GM19023 (cell line): Measurements from ENCODE around the gene JAM3.

Source experiments
- ATAC-seq: cut with Tn5 transposase; IDR thresholded peaks from one replicate; pipeline ENCODE4 v1.9.1; 2021; ENCODE audit warnings: mild to moderate bottlenecking, moderate library complexity; ENCODE audit not compliant: unreplicated experiment

The JAM3 gene

DNA sequence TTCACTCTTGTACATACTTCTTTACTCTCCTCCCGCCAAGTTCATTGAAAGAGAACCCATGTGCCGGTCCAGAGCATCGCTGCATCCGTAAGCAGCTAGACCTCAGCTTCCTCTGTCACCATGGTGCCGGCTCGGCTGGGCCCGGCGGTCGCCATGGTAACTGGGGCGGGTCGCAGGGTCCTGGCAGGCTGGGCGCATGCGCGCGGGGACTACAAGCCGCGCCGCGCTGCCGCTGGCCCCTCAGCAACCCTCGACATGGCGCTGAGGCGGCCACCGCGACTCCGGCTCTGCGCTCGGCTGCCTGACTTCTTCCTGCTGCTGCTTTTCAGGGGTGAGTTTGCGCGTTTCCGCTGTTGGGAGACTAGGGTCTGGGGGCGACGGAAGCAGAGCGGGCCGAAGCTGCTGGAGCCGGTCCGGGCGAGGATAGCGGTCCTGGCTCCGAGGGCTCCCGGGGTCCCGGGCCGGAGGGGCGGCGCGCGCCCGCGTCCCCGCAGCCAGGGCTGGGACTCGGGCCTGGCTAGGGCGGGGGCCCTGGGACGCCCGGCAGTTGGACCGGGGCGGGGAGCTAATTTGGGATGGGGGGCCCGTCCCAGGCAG lies at the start of gene JAM3:
TSS of gene JAM3 (plus strand) at position 244 of the 597 bp plus-strand sequence. CDS start at position 256, 12 bp downstream.
- peak; percentile 78 for ATAC-seq

DNA sequence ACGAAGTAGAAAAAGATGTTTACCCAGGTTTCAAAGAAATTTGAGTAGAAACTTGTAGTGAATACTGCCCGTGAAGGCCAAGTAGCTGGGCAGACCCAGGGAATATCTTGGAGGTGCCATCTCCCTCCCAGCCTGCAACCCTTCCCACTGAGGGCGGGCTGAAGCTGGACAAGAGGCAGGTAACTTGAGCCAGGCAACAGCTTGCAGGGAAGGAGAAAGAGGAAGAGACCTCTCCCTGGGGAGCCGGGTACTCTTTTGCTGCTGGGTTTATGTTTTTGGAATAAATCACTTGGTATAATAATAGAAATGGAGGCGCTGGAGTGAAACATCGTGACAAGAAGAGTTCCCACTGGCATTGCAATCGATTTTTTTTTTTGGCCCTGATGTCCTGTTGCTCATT lies 49.4 kb upstream of the JAM3 start:
- no peak for ATAC-seq

DNA sequence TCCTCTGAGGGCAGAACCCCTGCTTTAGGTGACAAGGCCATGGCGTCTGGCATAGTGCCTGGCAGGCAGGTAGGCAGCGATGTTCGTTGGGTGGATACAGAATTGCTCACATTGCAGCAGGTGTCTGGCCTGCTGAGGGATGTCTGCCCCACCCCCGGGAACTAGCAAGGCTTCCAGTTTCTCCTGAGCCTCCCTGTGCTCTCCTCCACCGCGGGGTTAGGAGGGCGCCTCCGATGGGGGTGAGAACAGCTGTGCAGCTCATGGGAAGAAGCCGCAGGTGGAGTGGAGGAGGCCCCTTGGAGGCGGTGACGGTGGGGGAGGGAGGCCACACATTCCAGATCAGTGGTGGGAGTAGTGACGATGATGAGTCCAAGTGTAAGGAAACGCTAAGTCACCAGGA lies 48.3 kb upstream of the JAM3 start:
- no peak for ATAC-seq

DNA sequence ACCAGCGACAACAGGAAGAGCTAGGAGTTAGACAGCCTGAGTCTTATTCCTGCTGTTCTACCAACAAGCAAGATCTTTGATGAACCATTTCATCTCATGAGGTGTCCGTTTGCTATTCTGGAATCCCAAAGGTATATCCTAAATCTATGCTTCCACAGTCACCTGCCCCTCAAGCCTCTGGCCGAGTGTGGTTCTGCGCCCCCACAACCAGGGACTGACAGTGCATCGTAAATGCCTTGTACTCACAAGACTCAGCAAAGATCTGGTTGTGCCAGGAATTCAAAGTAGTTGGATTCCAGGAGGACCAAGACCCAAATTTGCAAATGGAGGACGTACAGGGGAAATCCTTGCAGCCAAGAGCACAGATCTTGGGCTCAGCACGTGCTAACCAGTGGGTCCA lies 47.5 kb upstream of the JAM3 start:
- ATAC-seq: no peak

DNA sequence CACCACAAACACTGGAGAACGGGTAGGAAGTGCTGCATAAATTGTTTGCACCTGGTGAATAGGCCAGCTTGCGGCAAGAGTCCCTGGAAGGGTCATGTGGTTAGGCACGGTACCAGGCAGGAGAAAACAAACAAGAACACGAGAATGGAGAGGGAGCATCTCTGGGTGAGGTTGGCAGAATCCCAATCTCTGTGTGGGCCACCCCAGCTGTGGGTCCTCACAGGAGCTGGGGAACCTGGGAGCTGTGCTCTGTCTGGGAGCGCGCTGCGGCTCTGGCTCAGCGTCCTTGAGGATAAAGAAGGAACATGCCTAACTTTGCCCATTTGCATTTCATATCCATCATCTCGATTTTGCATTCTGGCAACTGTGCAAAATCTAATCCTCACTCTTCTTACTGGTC lies 46.1 kb upstream of the JAM3 start:
- ATAC-seq: no peak

DNA sequence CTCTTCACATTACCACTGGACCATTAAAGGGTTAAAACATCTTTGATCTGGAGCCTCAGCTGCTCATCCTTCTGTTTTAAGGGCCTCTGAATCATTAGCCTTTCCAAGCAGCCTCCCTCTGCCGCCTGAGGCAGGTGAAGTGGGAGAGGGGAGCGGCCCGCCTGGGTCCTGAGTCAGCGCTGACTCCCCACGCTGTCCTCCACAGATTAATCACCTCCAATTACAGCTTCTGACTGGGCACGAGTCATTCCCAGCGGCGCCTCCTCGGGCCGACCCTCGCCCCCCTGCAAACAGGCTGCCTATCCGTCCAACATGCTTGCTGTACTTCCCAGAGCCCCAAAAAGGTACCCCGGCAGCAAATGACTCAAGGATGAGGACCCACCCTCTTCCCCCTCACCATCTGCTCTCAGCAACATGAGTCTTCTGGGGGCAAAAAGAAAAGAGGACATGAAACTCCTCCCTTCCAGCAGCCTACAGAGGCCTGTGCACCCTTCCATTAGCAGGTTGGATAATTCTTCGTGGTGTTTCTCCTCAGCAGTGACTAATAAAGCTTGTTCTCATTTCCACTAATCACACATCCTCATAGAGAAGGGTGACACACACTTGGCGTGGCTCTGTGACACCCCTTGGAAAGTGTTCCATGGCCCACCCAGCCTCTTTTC lies 44.3 kb upstream of the JAM3 start:
- ATAC-seq: no peak

DNA sequence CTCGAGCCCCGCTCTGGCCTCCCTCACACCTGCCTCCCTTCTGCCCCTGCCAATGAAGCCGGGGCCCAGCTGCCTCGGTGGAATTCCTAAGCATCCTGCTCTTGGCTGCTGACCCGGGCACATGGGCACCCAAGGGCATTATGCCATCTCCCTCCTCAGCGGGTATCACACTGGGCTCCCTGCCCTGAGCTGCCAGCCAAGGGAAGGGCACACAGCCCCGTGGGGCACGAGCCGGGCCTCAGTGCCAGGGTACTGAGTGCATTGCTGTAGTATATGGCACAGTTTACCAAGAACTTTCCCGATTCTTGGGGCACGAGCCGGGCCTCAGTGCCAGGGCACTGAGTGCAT lies 43.8 kb upstream of the JAM3 start:
- ATAC-seq: no peak

DNA sequence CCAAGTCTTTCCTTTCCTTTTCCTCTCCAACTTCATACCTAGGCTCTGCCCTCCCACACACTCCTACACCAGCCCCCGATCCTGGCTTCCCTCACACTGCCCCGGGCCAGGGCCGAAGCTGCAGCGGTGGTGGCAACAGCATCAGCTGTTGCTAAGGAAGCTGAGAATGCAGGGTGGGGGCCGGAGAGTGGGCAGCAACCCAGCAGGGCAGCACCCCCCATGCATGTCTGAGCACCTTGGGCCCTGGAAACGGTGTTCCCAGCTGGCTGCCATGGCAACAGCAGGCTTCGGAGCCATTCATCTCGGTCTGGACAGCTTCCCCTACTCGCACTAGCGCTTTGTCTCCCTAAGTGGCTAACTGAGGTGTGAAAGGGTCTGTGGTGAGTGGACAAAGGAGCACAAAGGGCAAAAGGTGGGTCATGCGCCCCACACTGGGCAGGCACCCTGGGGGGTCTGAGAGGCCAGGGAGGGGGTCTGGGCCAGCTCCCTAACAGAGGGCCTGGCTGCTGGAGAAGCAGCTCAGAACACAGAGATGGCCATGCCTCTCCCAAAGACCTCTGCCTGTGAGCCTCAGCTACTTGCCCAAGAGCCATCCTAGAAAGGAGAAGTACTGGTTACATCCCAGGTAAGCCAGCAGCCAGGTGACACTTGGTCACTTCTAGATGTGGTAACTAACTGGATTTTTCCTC lies 42.1 kb upstream of the JAM3 start:
- no peak for ATAC-seq

DNA sequence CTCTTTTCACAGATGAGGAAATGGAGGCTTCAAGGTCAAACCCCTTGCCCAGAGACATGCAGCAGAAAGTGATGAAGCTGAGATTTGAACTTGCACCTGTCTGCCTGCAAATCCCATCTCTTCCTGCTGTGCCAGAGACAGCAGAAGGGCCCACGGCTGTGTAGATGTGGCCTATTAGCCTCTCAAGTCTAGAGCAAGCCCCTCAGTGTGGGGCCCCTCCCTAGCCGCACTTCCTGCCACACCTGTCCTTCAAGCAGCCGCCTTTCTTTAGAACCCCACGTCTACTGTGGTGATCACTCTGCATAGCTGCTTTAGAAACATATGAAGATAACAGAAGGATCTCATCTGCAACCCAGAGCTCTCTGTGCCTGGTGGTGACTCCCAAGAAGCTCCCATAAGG lies 41.2 kb upstream of the JAM3 start:
- ATAC-seq: no peak

DNA sequence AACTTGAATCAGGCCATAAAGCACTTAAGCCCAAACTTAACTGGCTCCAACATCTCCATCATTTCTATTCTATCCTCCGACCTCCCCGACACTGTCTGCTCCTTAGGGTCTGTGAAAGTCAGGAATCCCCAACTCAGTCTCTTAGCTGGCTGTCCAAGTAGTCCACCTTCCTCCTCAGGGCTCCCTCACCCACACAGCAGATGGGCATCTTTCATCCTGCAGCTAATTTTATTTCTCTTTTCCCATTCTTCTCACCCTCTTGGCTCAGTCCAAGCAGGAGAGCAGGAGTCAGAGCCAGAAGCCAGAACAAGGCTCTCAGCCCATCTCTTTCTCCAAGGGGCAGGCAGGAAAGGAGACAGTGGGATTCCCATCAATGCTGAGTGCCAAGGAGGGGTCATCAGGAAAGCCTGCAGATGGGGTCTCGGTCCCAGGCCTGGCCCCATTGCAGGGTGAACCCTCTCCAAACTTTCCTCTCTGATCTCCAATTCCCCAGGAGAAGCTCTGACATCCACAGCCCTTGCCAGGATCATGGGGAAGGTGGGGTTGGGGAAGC lies 40.4 kb upstream of the JAM3 start:
- ATAC-seq: no peak

DNA sequence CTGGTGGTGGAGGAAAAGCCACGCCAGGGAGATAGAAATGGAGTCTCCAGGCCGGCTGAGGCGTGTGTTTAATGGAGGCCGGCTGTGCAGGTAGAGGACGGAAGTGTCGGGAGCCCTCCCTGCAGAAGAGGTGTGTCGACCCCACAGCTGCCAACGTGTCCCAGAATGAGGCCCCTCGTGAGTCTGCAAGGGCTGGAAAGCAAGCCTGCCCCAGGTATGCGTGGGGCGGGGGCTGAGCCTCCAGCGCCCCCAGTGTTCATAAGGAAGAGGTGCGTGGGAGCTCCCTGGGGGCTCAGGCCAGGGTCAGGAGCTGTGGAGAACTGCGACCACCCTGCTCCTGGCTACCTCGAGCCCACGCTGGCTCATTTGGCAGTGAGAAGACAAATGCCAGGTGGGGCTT lies 38.0 kb upstream of the JAM3 start:
- no peak for ATAC-seq

DNA sequence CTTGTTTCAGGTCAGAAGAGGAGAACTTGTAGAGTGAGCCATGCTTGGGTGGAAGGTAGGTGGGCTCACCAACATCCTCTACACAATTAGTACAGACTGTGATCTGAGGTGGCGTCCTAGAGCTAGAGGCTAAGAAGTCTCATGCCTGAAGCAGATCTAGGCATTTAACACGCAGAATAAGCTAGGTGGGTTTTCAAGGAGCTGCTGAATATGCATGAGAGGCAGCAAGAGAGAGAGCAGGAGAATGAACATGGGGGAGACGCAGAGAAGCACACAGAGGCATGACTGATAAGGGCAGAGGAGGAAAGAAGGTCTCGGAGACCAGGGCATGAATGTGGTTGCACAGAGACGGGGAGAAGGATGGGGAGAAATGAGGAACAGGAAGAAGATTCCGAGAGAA lies 36.8 kb upstream of the JAM3 start:
- ATAC-seq: no peak

DNA sequence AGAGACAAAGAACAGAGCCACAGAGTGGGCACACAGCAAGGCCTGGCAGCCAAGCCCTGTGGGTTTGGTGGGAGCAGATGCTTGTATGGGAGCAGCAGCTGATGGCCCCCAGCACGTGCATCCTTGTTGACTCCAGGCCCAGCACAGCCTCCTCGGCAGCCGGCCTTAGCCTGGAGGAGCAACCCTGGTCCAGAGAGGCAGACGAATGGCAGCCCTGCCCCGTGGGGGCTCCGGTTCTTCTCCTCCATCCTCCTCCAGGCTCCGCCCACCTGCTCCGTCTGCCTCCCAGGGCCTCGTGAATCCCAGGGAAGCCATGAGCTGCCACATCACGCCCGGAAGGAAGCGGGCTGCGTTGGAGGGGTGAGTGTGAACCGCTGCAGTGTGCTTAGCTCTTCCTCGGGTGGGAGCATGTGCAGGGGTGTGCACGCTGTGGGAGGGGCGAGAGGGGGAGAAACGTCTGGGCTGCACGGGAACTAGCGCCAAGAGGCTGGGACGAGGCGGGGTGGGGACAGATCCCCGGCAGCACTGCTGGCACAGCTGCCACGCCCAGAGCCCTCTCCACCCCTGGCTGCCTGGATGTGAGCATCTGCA lies 36.3 kb upstream of the JAM3 start:
- ATAC-seq: no peak

DNA sequence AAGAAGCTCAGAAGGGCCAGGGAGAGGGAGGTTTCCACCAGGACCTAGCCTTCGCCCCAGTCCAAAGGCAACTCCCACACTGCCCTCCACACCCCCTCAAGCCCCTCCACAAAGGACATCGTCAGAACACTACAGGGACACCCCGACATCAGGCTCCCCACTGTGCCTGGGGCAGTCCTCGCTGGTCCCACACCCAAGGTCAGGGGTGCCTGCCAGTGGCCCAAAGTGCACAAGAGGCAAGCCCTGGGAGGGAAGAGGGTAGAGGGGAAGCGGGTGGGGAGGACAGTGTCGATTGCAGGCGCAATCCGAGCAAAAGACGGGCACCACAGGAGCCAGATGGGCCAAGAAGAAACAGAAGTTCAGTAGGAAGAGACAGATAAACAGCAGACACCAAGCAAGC lies 35.6 kb upstream of the JAM3 start:
- no peak for ATAC-seq

DNA sequence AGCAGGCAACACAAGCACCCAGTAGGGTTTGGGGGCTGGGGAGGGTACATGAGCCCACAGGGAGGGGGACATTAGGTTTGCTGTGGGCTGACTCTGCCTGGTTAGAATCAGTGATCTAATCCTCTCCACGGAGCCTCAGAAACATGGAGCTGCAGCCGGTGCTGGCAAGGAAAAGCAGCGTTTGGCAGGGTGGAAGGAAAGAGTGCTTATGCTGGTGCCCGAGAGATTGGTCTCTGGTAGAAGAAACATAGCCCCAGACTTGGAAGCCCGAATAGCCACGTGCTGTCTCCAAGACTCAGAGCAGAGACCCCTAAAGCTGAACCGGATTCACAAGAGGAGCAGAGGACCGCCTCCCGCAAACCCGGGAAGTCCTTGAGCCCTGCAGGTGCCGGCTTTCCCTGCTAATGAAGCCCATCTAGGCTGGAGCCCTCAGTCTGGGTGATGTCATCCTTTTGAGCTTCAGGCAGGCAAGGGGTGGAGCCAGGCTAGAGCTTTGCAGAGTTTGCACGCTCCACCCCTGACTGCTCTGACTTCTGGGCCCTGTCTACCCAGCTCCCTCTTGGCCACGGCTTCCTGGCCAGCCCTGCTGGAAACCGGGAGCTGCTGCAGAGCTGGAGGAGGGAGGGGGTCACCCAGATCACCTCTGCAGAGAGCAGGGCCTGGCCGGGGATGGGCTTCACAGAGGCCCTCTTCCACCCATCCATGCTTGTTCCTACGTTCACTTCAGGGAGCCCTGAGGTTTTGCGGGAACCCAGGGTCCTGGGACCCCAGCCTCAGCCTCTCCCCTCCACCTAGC lies 35.0 kb upstream of the JAM3 start:
- no peak for ATAC-seq

DNA sequence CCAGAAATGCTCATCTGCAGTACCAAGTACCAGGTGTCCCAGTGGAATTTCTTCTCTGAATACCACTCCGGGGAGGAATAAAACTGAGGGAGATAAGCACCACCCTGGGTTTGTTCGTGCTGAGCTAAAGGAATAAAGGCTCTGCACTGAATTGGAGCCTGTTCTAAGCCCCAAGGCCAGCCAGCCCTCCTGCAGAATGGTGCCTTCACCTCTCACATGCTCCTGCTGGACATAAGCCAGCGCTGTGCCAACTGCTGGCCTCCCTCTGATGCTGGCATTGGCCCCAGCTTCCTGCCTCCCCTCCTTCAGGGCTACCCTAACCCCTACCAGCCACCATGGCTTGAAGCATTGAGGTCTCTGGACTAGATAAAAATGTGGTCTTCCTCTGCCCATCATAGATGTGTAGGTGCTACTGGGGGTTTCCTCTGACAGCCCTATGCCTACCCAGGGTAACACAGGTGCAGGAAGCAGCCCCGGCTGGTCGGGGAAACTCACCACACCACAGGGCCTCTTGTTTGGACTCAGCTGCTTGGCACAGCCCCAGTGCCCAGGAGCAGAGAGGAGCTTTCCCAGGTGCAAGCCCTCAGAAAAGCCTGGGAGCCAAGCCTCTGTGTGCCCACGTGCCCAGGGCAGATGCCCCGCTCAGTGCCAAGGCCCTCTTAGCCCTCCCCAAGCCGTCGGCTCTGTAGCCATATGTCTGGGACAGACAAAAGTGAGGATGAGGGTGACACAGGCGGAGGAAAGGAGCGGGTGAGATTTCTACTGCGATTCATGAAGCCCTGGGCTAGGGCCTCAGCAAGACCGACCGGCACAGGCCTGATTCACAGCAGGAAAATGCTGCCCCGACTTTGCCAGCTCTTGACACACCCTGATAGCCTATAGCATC lies 34.1 kb upstream of the JAM3 start:
- no peak for ATAC-seq

DNA sequence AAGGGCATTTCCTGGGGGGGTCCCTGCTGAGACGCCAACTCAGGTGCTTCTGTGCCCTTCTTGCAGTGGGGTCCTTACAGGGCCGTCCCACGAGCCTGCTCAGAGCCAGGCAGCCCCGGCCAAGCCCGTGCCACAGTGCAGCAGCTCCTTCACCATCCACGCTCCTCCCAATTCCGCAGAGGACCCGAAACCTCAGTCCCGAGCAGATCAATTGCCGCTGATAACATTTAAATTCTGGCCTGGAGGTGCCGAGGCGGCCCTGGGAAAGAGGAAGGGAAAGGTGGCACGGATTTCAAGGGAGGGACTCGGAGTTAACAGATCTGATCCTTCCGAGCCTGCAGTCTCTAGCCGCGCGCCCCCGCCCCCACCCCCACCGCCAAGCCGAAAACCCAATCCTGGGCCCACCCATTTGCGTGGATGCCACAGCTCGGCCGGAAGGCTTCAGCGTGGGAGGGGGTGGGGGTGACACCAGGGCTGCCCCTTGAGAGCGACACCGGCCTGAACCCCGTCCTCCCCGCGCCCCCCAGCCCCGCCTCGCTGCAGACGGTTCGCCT lies 32.3 kb upstream of the JAM3 start:
- no peak for ATAC-seq

DNA sequence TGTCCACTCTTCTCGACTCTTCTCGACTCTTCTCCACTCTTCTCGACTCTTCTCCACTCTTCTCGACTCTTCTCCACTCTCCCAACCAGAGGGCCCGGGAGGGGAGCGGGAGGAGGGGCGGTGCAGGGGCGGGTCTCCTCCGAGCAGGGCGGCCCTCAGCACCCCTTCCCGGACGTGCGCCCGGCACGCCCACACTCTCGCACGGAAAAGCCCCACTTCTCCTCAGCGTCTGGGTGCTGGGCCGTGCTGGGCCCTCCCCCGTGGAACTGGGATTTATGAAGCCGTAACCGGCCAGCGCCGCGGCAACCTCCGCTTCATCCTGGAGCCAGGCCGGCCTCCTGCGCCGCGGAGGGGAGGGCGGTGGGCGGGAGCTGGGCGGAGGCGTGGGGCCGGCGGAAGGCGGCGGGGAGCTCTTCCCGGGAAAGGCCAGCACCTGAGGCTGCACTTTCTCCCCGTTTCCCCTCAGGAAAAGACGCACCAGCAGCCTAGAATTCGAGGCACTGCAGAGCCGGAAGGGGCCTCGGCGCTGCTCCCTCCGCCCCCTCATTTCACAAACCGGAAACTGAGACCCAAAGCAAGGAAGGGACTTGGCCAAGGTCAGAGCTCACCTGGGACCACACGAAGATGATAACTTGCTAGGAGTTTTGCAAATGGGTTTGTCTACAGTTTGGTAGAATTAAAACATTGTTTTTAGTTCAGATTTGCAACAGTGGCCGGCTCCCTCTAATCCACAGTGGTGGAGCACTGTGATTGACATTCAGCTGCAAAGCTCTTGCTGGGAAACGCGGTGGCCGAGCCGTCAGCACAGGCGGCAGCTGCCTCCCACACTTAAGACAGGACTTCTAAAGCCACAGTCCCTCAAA lies 31.6 kb upstream of the JAM3 start:
- peak; percentile 57 for ATAC-seq
